PFSK-1 (cell line): ENCODE results near the gene WDR37.
A peak's percentile ranks its signal among the peaks of the same experiment; 100 is the strongest.

Experiments
- FOXP2 ChIP-seq: optimal IDR thresholded peaks from 2 replicates; pipeline ENCODE3; 2011; ENCODE audit warnings: borderline replicate concordance, control low read depth, inconsistent platforms; ENCODE audit not compliant: insufficient read depth; ENCODE audit errors: extremely low read length, extremely low read depth
- POLR2AphosphoS5 ChIP-seq: IDR thresholded peaks from 2 replicates; pipeline ENCODE4 v1.6.1; 2012; ENCODE audit warnings: low read depth, mild to moderate bottlenecking, control low read depth, low read length, moderate library complexity
- SIN3A ChIP-seq: IDR thresholded peaks from 2 replicates; pipeline ENCODE4 v1.6.1; 2012; ENCODE audit warnings: mild to moderate bottlenecking, low read length, moderate library complexity, borderline replicate concordance; ENCODE audit not compliant: insufficient read depth
- TAF1 ChIP-seq: IDR thresholded peaks from 2 replicates; pipeline ENCODE4 v1.6.1; 2012; ENCODE audit warnings: low read length, control low read depth, borderline replicate concordance; ENCODE audit not compliant: insufficient read depth
- TF ChIP-seq, protein P1 (sequence below), 2 experiments: IDR thresholded peaks; 2 replicates each; pipeline versions ENCODE4 v1.6.1 to v1.8.0; 2011 to 2012; ENCODE audit warnings: low read depth in 2 of 2, low read length in 2 of 2, control low read depth in 1 of 2, inconsistent platforms in 1 of 2, mild to moderate bottlenecking in 1 of 2, moderate library complexity in 1 of 2; ENCODE audit not compliant: insufficient read depth in 1 of 2

Gene WDR37

GRCh38 chr10:1010703-1011102 lies 45.5 kb upstream of the WDR37 start:
- TF ChIP-seq SIN3A (no peak), POLR2AphosphoS5 (no peak), FOXP2 (no peak)
- TF ChIP-seq, protein P1, sequence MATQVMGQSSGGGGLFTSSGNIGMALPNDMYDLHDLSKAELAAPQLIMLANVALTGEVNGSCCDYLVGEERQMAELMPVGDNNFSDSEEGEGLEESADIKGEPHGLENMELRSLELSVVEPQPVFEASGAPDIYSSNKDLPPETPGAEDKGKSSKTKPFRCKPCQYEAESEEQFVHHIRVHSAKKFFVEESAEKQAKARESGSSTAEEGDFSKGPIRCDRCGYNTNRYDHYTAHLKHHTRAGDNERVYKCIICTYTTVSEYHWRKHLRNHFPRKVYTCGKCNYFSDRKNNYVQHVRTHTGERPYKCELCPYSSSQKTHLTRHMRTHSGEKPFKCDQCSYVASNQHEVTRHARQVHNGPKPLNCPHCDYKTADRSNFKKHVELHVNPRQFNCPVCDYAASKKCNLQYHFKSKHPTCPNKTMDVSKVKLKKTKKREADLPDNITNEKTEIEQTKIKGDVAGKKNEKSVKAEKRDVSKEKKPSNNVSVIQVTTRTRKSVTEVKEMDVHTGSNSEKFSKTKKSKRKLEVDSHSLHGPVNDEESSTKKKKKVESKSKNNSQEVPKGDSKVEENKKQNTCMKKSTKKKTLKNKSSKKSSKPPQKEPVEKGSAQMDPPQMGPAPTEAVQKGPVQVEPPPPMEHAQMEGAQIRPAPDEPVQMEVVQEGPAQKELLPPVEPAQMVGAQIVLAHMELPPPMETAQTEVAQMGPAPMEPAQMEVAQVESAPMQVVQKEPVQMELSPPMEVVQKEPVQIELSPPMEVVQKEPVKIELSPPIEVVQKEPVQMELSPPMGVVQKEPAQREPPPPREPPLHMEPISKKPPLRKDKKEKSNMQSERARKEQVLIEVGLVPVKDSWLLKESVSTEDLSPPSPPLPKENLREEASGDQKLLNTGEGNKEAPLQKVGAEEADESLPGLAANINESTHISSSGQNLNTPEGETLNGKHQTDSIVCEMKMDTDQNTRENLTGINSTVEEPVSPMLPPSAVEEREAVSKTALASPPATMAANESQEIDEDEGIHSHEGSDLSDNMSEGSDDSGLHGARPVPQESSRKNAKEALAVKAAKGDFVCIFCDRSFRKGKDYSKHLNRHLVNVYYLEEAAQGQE (IDR thresholded peaks at IDR 0.05; ENCODE audit: insufficient read depth in 1 of 2, low read depth in 2 of 2, low read length in 2 of 2): no peak

DNA sequence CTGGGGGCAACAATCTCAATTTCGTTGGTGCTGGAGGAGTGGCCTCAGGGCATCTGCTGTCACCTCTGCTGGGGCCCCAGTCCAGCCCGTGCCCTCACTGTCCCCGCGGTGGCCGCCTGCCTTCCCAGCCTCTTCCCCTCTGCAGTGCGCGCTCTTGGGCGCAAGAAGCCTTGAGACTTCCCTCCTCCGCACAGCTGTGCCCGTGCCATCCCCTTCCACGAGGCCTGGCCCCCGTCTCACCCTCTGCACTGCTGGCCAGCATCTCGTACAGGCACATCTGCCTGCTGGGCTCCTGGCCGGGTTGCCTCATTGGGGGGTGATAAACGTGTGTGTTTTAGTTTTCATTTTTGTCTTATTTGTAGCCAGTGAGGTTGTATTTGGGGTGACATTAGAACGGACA lies 44.5 kb upstream of the WDR37 start:
- TF ChIP-seq SIN3A: no peak

- TF ChIP-seq, protein P1 (IDR thresholded peaks at IDR 0.05; ENCODE audit: insufficient read depth in 1 of 2, low read depth in 2 of 2, low read length in 2 of 2): no peak
- TF ChIP-seq POLR2AphosphoS5 (no peak), SIN3A (no peak)
These were observed 40.5 kb upstream of the WDR37 start for GRCh38 chr10:1015688-1016087.

DNA sequence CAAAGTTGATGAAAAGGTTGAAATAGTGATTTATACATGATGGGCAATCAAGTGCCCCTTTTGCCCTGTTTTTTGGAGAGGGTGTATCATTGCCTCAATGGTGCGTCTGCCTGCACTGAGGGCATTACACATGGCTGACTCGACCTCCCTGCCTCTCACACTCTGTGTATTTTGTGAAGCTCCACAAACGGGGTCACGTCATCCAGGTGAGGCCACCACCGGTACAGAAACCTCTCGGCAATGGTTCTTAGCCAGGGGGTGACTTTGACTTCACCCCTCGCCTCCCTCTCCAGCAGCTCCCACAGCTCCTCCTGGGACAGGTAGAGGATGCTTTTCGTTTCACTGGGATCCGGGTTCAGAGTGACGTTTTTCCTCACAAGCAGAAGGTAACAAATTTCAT lies 36.8 kb upstream of the WDR37 start:
- TF ChIP-seq SIN3A: no peak
- TF ChIP-seq FOXP2: no peak

DNA sequence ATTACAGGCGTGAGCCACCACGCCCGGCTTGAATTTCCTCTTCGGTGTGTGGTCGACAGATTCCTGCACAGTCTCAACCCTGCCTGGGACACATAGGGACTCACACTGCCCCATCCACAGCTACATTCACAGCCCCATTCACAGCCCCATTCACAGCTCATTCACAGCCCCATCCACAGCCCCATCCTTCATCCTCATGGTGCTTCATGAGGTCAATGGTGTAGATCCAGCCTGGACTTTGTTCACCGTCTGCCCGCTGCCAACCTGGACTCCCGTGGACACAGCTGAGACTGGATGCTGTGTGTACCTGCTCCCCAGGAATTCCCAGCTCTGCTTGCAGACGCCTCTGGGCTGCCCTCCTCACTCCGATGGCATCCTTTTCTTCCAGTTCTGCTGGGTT lies 35.7 kb upstream of the WDR37 start:
- no peak for TF ChIP-seq SIN3A
- TF ChIP-seq TAF1: no peak
- TF ChIP-seq FOXP2: no peak
- TF ChIP-seq, protein P1 (IDR thresholded peaks at IDR 0.05; ENCODE audit: insufficient read depth in 1 of 2, low read depth in 2 of 2, low read length in 2 of 2): no peak
- TF ChIP-seq POLR2AphosphoS5: no peak

DNA sequence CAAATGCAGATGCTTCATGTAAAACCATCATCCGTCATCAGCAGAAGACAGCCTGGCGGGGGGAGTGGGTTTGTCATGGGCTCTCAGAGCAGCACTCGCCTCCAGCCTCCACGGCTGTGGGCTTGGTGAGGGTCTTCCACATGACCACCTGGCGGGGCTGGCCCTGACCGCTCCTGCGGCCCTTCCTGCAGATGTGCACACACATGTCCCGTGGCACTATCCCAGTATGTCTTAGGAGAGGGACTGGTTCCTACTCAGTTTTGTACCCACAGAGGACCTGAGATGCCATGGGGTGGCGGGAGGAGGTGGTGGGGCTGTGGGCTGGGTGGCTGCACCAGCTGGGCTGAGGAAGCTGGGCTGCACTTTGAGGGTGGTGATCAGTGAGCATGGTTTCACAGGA lies 35.2 kb upstream of the WDR37 start:
- no peak for TF ChIP-seq POLR2AphosphoS5

GRCh38 chr10:1022413-1022812 lies 33.8 kb upstream of the WDR37 start:
- TF ChIP-seq POLR2AphosphoS5: peak; percentile 54; the same call in 1 of the 2 replicates
- TF ChIP-seq, protein P1 (IDR thresholded peaks at IDR 0.05; ENCODE audit: insufficient read depth in 1 of 2, low read depth in 2 of 2, low read length in 2 of 2): no peak
- peak; percentile 32; the same call in 1 of the 2 replicates for TF ChIP-seq TAF1
